ENCODE data around the gene AUTS2.

Gene AUTS2

GRCh38 chr7:70016044-70016770 lies 417.9 kb downstream of the AUTS2 start:
- no peak for TF ChIP-seq CTCF (IDR thresholded peaks at IDR 0.05; ENCODE audit: poor library complexity, severe bottlenecking)
- H3K27me3 ChIP-seq (ENCODE audit: insufficient read depth, poor library complexity, severe bottlenecking) = no peaks in the 10 kb centered on the region
- no peaks in the 10 kb centered on the region for H3K4me1 ChIP-seq (ENCODE audit: insufficient read depth, poor library complexity, severe bottlenecking)
- H3K4me3 ChIP-seq (ENCODE audit: severe bottlenecking) = no peak overlapping the region
- no peaks in the 10 kb centered on the region for H3K9me3 ChIP-seq (ENCODE audit: severe bottlenecking)
- no peak overlapping the region for H3K27ac ChIP-seq (ENCODE audit: poor library complexity, severe bottlenecking)
- DNase-seq (ENCODE audit: low spot score) (no peak), ATAC-seq (ENCODE audit: low read depth) (no peak; the same call in 2 of the 3 replicates)
- no peaks in the 10 kb centered on the region for H3K36me3 ChIP-seq (ENCODE audit: low read depth)

- Histone ChIP-seq H3K27ac (ENCODE audit: poor library complexity, severe bottlenecking) (no peak overlapping the region), H3K36me3 (ENCODE audit: low read depth) (no peaks in the 10 kb centered on the region), H3K4me1 (ENCODE audit: insufficient read depth, poor library complexity, severe bottlenecking) (no peaks in the 10 kb centered on the region), H3K4me3 (ENCODE audit: severe bottlenecking) (no peak overlapping the region), H3K9me3 (ENCODE audit: severe bottlenecking) (no peaks in the 10 kb centered on the region), H3K27me3 (ENCODE audit: insufficient read depth, poor library complexity, severe bottlenecking) (no peaks in the 10 kb centered on the region)
- DNase-seq (ENCODE audit: low spot score) (no peak), ATAC-seq (ENCODE audit: low read depth) (no peak)
- TF ChIP-seq CTCF (IDR thresholded peaks at IDR 0.05; ENCODE audit: poor library complexity, severe bottlenecking) = no peak
Observed at GRCh38 chr7:70017357-70017756, 419.1 kb downstream of the AUTS2 start.

GRCh38 chr7:70018700-70019099 lies 420.4 kb downstream of the AUTS2 start:
- H3K27ac ChIP-seq (ENCODE audit: poor library complexity, severe bottlenecking) = no peak overlapping the region
- DNase-seq (ENCODE audit: low spot score) (no peak), ATAC-seq (ENCODE audit: low read depth) (no peak)
- no peak overlapping the region for H3K4me3 ChIP-seq (ENCODE audit: severe bottlenecking)
- TF ChIP-seq CTCF (IDR thresholded peaks at IDR 0.05; ENCODE audit: poor library complexity, severe bottlenecking) = no peak
- H3K36me3 ChIP-seq (ENCODE audit: low read depth) = no peaks in the 10 kb centered on the region
- H3K27me3 ChIP-seq (ENCODE audit: insufficient read depth, poor library complexity, severe bottlenecking) = no peaks in the 10 kb centered on the region
- H3K4me1 ChIP-seq (ENCODE audit: insufficient read depth, poor library complexity, severe bottlenecking) = no peaks in the 10 kb centered on the region
- H3K9me3 ChIP-seq (ENCODE audit: severe bottlenecking) = no peaks in the 10 kb centered on the region

GRCh38 chr7:70027867-70028266 lies 429.6 kb downstream of the AUTS2 start:
- Histone ChIP-seq H3K27ac (ENCODE audit: poor library complexity, severe bottlenecking) (no peak overlapping the region), H3K27me3 (ENCODE audit: insufficient read depth, poor library complexity, severe bottlenecking) (no peaks in the 10 kb centered on the region), H3K4me3 (ENCODE audit: severe bottlenecking) (no peak overlapping the region), H3K4me1 (ENCODE audit: insufficient read depth, poor library complexity, severe bottlenecking) (no peaks in the 10 kb centered on the region), H3K36me3 (ENCODE audit: low read depth) (no peaks in the 10 kb centered on the region), H3K9me3 (ENCODE audit: severe bottlenecking) (no peaks in the 10 kb centered on the region)
- DNase-seq (ENCODE audit: low spot score) (no peak), ATAC-seq (ENCODE audit: low read depth) (no peak)
- no peak for TF ChIP-seq CTCF (IDR thresholded peaks at IDR 0.05; ENCODE audit: poor library complexity, severe bottlenecking)

- H3K4me1 ChIP-seq (ENCODE audit: insufficient read depth, poor library complexity, severe bottlenecking) = no peaks in the 10 kb centered on the region
Observed at GRCh38 chr7:70028620-70029019, 430.3 kb downstream of the AUTS2 start.

More at GRCh38 chr7:70028620-70029019, 430.3 kb downstream of the AUTS2 start:
- Histone ChIP-seq H3K27me3 (ENCODE audit: insufficient read depth, poor library complexity, severe bottlenecking) (no peaks in the 10 kb centered on the region), H3K36me3 (ENCODE audit: low read depth) (no peaks in the 10 kb centered on the region), H3K27ac (ENCODE audit: poor library complexity, severe bottlenecking) (no peak overlapping the region), H3K9me3 (ENCODE audit: severe bottlenecking) (no peaks in the 10 kb centered on the region), H3K4me3 (ENCODE audit: severe bottlenecking) (no peak overlapping the region)
- no peak for TF ChIP-seq CTCF (IDR thresholded peaks at IDR 0.05; ENCODE audit: poor library complexity, severe bottlenecking)
- ATAC-seq (ENCODE audit: low read depth) (no peak), DNase-seq (ENCODE audit: low spot score) (no peak)
